A673 (cell line): ENCODE measurements around the gene LMTK2. TPM values are rescaled to one million over a fixed set of nuclear protein-coding genes. Genes with fewer than 3 reads are reported as not detected.

Experiments
- BruUV-seq: library from RNA; stranded (reverse); fragments of 400-500 nt; replicated peaks from 2 replicates; lab custom pipeline; 2021; lab: Mats Ljungman, UMichigan
- CTCF ChIA-PET: fragments of 300-600 bp; sonication (Branson Sonifier 250); formaldehyde crosslinking; loops from one replicate; lab custom pipeline; 2022; ENCODE audit warnings: antibody characterized with exemption; lab: Charles Lee
- POLR2A ChIA-PET: fragments of 300-600 bp; sonication (Branson Sonifier 250); formaldehyde crosslinking; loops from one replicate; lab custom pipeline; 2022; ENCODE audit warnings: antibody characterized with exemption; ENCODE audit not compliant: low non-redundant PET; lab: Charles Lee
- DNase-seq: peaks from one replicate; pipeline ENCODE4 v3.0.0-alpha.2; 2015; ENCODE audit warnings: low spot score
- H3K27ac ChIP-seq: fragments of 200-600 bp; sonication (generic); 2 replicates; pipeline ENCODE4 v1.5.1; 2016; ENCODE audit warnings: mixed run types, low read depth, mild to moderate bottlenecking, mixed read lengths, antibody characterized with exemption, low read length; ENCODE audit not compliant: poor library complexity, severe bottlenecking
- H3K27me3 ChIP-seq: fragments of 200-600 bp; sonication (generic); replicated peaks from 2 replicates; pipeline ENCODE4 v1.6.1; 2017; ENCODE audit warnings: mixed run types, low read depth, mild to moderate bottlenecking, mixed read lengths, antibody characterized with exemption, low read length; ENCODE audit not compliant: insufficient read depth, poor library complexity
- H3K36me3 ChIP-seq: fragments of 200-600 bp; sonication (generic); 2 replicates; pipeline ENCODE4 v1.6.1; 2016; ENCODE audit warnings: mixed run types, mild to moderate bottlenecking, mixed read lengths, antibody characterized with exemption, low read length; ENCODE audit not compliant: insufficient read depth, poor library complexity, severe bottlenecking
- H3K4me1 ChIP-seq: fragments of 200-600 bp; sonication (generic); 2 replicates; pipeline ENCODE4 v1.6.1; 2017; ENCODE audit warnings: mixed run types, mild to moderate bottlenecking, mixed read lengths, antibody characterized with exemption, low read length; ENCODE audit not compliant: insufficient read depth, poor library complexity, severe bottlenecking
- H3K4me3 ChIP-seq: fragments of 200-600 bp; sonication (generic); 2 replicates; pipeline ENCODE4 v1.5.1; 2016; ENCODE audit warnings: low read depth, mixed run types, mild to moderate bottlenecking, mixed read lengths, low read length; ENCODE audit not compliant: poor library complexity, severe bottlenecking
- H3K9me3 ChIP-seq: fragments of 200-600 bp; sonication (generic); 2 replicates; pipeline ENCODE4 v1.6.1; 2016; ENCODE audit warnings: mixed run types, low read depth, mild to moderate bottlenecking, mixed read lengths, antibody characterized with exemption, low read length; ENCODE audit not compliant: poor library complexity, severe bottlenecking
- CTCF ChIP-seq: fragments of 300-800, 200-600 bp; sonication (generic); conservative IDR thresholded peaks from 2 replicates; pipeline ENCODE4 v1.5.1; 2017; ENCODE audit warnings: low read depth, mild to moderate bottlenecking, antibody characterized with exemption, low read length, moderate library complexity, mixed read lengths
- EZH2 ChIP-seq: fragments of 200-600 bp; sonication (generic); IDR thresholded peaks from 2 replicates; pipeline ENCODE4 v1.6.1; 2017; ENCODE audit warnings: borderline replicate concordance, low read depth, mild to moderate bottlenecking, mixed read lengths, antibody characterized with exemption, low read length; ENCODE audit not compliant: poor library complexity, severe bottlenecking
- intact Hi-C: fragments of 100-400 bp; cut with micrococcal nuclease; formaldehyde crosslinking; loops from one replicate; pipeline ENCODE4 v1.10.0; 2022; ENCODE audit not compliant: unreplicated experiment
- total RNA-seq: library from RNA; stranded (reverse); gene quantifications from 2 replicates; pipeline ENCODE4 v1.2.3, GENCODE V29; 2021

LMTK2 gene
- total RNA-seq, 1 experiment from 2014 or later: 20.6 TPM

GRCh38 chr7:98091523-98091922, 15.1 kb upstream of the LMTK2 start:
- Histone ChIP-seq H3K9me3 (peaks cover 6% of the 10 kb centered on the region), H3K4me1 (no peaks in the 10 kb centered on the region), H3K27me3 (no peaks in the 10 kb centered on the region), H3K4me3 (no peak overlapping the region), H3K36me3 (no peaks in the 10 kb centered on the region), H3K27ac (no peak overlapping the region)
- TF ChIP-seq EZH2 (no peak), CTCF (no peak)
- ChIA-PET POLR2A (no interaction called here), CTCF (no interaction called here)
- no TSS peak for BruUV-seq
- intact Hi-C loops: no loop called here
- no peak for DNase-seq

- DNase-seq: no peak
- Histone ChIP-seq H3K27ac (no peak overlapping the region), H3K4me3 (no peak overlapping the region), H3K36me3 (no peaks in the 10 kb centered on the region), H3K4me1 (no peaks in the 10 kb centered on the region), H3K27me3 (no peaks in the 10 kb centered on the region), H3K9me3 (peaks cover 33% of the 10 kb centered on the region)
- ChIA-PET POLR2A (no interaction called here), CTCF (no interaction called here)
- intact Hi-C loops: no loop called here
- BruUV-seq: no TSS peak
- no peak for TF ChIP-seq EZH2
- TF ChIP-seq CTCF: no peak
These were observed 9.5 kb upstream of the LMTK2 start for GRCh38 chr7:98097042-98097645.

GRCh38 chr7:98100088-98100487, 6.6 kb upstream of the LMTK2 start:
- no peaks in the 10 kb centered on the region for H3K27me3 ChIP-seq
- peaks cover 34% of the 10 kb centered on the region for H3K9me3 ChIP-seq
- H3K4me1 ChIP-seq: no peaks in the 10 kb centered on the region
- H3K4me3 ChIP-seq: no peak overlapping the region
- no peak overlapping the region for H3K27ac ChIP-seq
- no peaks in the 10 kb centered on the region for H3K36me3 ChIP-seq
- ChIA-PET CTCF (no interaction called here), POLR2A (no interaction called here)
- no TSS peak for BruUV-seq
- no peak for DNase-seq
- TF ChIP-seq EZH2 (no peak), CTCF (no peak)
- intact Hi-C loops: no loop called here
